GM12874 (cell line): ENCODE data around the gene TRAF3IP3.

Source experiments
- CTCF ChIP-seq: IDR thresholded peaks from 2 replicates; pipeline ENCODE4 v1.5.1; 2011; ENCODE audit warnings: low read depth, mild to moderate bottlenecking, control low read depth, low read length, moderate library complexity; ENCODE audit not compliant: insufficient read depth

TRAF3IP3 gene

GRCh38 chr1:209822706-209823105 is 66.9 kb downstream of the TRAF3IP3 start:
- no peak for TF ChIP-seq CTCF

- TF ChIP-seq CTCF = peak; percentile 66
These were observed 67.5 kb downstream of the TRAF3IP3 start for GRCh38 chr1:209823143-209824041.

- no peak for TF ChIP-seq CTCF
These were observed 70.0 kb downstream of the TRAF3IP3 start for GRCh38 chr1:209825591-209826434.

GRCh38 chr1:209827384-209828262 is 71.8 kb downstream of the TRAF3IP3 start, which contains the start of gene UTP25:
UTP25 (plus strand) TSS chr1:209827972; CDS start chr1:209828064, 92 bp downstream.
- TF ChIP-seq CTCF = peak; percentile 74

GRCh38 chr1:209829716-209830115 is 73.9 kb downstream of the TRAF3IP3 start:
- TF ChIP-seq CTCF = no peak

- TF ChIP-seq CTCF = no peak
These were observed 74.9 kb downstream of the TRAF3IP3 start for GRCh38 chr1:209830722-209831121.
